Loucy (cell line): Measurements from ENCODE around the gene FBN1.

Source experiments
- H2AFZ ChIP-seq: fragments of 200-600 bp; sonication (generic); 2 replicates; pipeline ENCODE4 v1.6.0; 2016; ENCODE audit warnings: antibody characterized with exemption, mild to moderate bottlenecking, low read length, moderate library complexity
- H3F3A ChIP-seq: fragments of 200-600 bp; 2 replicates; pipeline ENCODE4 v1.6.0; 2016; ENCODE audit warnings: antibody characterized with exemption, low read depth, mild to moderate bottlenecking
- H3K27me3 ChIP-seq: fragments of 200-600 bp; sonication (generic); 2 replicates; pipeline ENCODE4 v1.6.1; 2014; ENCODE audit warnings: low read length, mild to moderate bottlenecking; ENCODE audit not compliant: insufficient read depth, poor library complexity, severe bottlenecking
- H3K36me3 ChIP-seq: fragments of 200-600 bp; sonication (generic); 2 replicates; pipeline ENCODE4 v1.6.1; 2016; ENCODE audit warnings: low read length; ENCODE audit not compliant: insufficient read depth
- H3K4me1 ChIP-seq: fragments of 200-600 bp; sonication (generic); 2 replicates; pipeline ENCODE4 v1.5.1; 2014; ENCODE audit warnings: low read length, mild to moderate bottlenecking; ENCODE audit not compliant: insufficient read depth, poor library complexity, severe bottlenecking
- H3K4me2 ChIP-seq: fragments of 200-600 bp; sonication (generic); 2 replicates; pipeline ENCODE4 v1.6.0; 2014; ENCODE audit warnings: antibody characterized with exemption, low read length, low read depth, mild to moderate bottlenecking; ENCODE audit not compliant: poor library complexity, severe bottlenecking
- H3K4me3 ChIP-seq: fragments of 200-600 bp; sonication (generic); 2 replicates; pipeline ENCODE4 v1.5.1; 2014; ENCODE audit warnings: low read length, mild to moderate bottlenecking, mixed read lengths; ENCODE audit not compliant: poor library complexity, severe bottlenecking
- H3K79me2 ChIP-seq: fragments of 200-600 bp; sonication (generic); 2 replicates; pipeline ENCODE4 v1.6.1; 2014; ENCODE audit warnings: low read length; ENCODE audit not compliant: insufficient read depth
- H3K9ac ChIP-seq: fragments of 200-600 bp; sonication (generic); 2 replicates; pipeline ENCODE4 v1.6.0; 2014; ENCODE audit warnings: mild to moderate bottlenecking, low read depth, low read length, moderate library complexity; ENCODE audit not compliant: poor library complexity, severe bottlenecking
- H3K9me2 ChIP-seq: fragments of 200-600 bp; sonication (generic); replicated peaks from 2 replicates; pipeline ENCODE4 v1.6.1; 2016; ENCODE audit warnings: low read depth, low read length, mixed read lengths
- H3K9me3 ChIP-seq: fragments of 200-600 bp; sonication (generic); 2 replicates; pipeline ENCODE4 v1.6.1; 2014; ENCODE audit warnings: mild to moderate bottlenecking, antibody characterized with exemption, low read length, low read depth; ENCODE audit not compliant: insufficient read depth
- H4K20me1 ChIP-seq: fragments of 200-600 bp; sonication (generic); 2 replicates; pipeline ENCODE4 v1.6.0; 2014; ENCODE audit warnings: antibody characterized with exemption, low read length, mild to moderate bottlenecking; ENCODE audit not compliant: insufficient read depth, poor library complexity, severe bottlenecking
- EZH2phosphoT487 ChIP-seq: fragments of 200-600 bp; IDR thresholded peaks from 2 replicates; pipeline ENCODE4 v1.6.1; 2018; ENCODE audit warnings: antibody characterized with exemption, mild to moderate bottlenecking, moderate library complexity, borderline replicate concordance
- TF ChIP-seq, protein P1 (sequence below): fragments of 200-600 bp; sonication (generic); conservative IDR thresholded peaks from 2 replicates; pipeline ENCODE4 v1.5.1; 2014; ENCODE audit warnings: mild to moderate bottlenecking, antibody characterized with exemption, low read length

Gene FBN1

DNA sequence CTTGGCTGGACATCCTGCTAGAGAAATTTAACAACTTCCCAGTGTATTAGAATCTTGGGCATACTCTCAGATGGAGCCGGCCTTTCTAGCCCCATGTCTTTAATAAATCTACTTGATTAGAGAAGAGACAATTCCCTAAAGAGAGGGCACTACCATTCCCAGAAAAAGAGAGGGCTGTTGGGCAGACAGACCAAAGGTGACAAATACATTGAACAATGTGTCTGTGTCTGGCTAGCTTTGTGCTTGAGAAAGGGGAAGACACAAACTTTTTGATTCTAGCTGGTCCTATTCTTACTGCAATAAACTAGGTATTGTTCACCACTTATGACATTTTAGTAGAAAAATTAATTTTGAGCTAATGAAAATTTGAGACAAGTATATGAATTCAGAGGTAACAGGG, 256.6 kb downstream of the FBN1 start:
- Histone ChIP-seq H3K79me2 (no peaks in the 10 kb centered on the region), H3K9me3 (no peaks in the 10 kb centered on the region), H4K20me1 (no peaks in the 10 kb centered on the region), H3K9ac (no peak overlapping the region), H3K27me3 (no peaks in the 10 kb centered on the region), H2AFZ (no peak overlapping the region), H3K36me3 (no peaks in the 10 kb centered on the region), H3K4me2 (no peak overlapping the region), H3K4me3 (no peak overlapping the region), H3F3A (no peaks in the 10 kb centered on the region), H3K9me2 (no peaks in the 10 kb centered on the region), H3K4me1 (no peaks in the 10 kb centered on the region)
- no peak for TF ChIP-seq EZH2phosphoT487
- TF ChIP-seq, protein P1, sequence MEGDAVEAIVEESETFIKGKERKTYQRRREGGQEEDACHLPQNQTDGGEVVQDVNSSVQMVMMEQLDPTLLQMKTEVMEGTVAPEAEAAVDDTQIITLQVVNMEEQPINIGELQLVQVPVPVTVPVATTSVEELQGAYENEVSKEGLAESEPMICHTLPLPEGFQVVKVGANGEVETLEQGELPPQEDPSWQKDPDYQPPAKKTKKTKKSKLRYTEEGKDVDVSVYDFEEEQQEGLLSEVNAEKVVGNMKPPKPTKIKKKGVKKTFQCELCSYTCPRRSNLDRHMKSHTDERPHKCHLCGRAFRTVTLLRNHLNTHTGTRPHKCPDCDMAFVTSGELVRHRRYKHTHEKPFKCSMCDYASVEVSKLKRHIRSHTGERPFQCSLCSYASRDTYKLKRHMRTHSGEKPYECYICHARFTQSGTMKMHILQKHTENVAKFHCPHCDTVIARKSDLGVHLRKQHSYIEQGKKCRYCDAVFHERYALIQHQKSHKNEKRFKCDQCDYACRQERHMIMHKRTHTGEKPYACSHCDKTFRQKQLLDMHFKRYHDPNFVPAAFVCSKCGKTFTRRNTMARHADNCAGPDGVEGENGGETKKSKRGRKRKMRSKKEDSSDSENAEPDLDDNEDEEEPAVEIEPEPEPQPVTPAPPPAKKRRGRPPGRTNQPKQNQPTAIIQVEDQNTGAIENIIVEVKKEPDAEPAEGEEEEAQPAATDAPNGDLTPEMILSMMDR, result no peak

DNA sequence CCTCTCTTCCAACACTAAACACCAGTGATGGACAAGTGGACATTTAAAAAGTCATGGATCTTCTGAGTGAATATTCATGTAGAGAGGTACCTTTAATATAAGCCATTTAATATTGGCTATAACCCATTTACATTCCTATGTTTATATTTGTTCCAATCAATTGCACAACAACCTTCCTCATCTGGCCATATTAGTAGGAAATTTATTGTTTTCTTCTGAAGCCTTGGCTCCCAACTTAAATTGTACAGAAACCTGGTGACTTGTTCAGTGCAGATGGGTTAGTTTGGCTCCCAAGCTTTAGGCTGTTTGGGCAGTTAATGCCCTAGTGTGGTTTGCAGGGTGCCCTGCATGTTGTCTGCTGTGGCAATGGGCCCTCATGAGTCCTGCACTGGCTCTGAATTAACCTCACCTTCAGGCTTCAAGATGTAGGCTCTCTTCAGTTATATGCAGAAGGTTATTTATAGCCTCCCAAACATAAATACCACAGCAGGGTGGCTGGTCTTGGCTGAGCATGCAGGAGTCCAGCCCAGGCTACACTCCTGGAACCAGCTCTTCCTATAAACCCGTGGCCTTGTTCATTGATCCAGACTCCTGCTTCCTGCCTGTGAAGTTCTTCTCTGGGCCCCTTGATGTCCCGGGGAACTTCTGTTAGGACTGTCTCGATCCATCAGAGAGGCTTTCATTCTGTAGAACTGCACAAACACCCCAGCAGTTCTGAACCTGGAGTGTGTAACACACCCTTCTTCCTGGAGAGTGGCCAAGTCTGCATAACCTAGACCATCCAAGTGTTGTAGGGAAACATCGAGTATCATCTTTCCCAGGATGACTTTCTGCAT, 257.3 kb downstream of the FBN1 start:
- Histone ChIP-seq H3K9me2 (no peaks in the 10 kb centered on the region), H3K4me1 (no peaks in the 10 kb centered on the region), H3K79me2 (no peaks in the 10 kb centered on the region), H2AFZ (no peak overlapping the region), H3K4me3 (no peak overlapping the region), H3K36me3 (no peaks in the 10 kb centered on the region), H3K9ac (no peak overlapping the region), H4K20me1 (no peaks in the 10 kb centered on the region), H3K4me2 (no peak overlapping the region), H3F3A (no peaks in the 10 kb centered on the region), H3K27me3 (no peaks in the 10 kb centered on the region), H3K9me3 (no peaks in the 10 kb centered on the region)
- TF ChIP-seq, protein P1, result no peak
- TF ChIP-seq EZH2phosphoT487, result no peak

DNA sequence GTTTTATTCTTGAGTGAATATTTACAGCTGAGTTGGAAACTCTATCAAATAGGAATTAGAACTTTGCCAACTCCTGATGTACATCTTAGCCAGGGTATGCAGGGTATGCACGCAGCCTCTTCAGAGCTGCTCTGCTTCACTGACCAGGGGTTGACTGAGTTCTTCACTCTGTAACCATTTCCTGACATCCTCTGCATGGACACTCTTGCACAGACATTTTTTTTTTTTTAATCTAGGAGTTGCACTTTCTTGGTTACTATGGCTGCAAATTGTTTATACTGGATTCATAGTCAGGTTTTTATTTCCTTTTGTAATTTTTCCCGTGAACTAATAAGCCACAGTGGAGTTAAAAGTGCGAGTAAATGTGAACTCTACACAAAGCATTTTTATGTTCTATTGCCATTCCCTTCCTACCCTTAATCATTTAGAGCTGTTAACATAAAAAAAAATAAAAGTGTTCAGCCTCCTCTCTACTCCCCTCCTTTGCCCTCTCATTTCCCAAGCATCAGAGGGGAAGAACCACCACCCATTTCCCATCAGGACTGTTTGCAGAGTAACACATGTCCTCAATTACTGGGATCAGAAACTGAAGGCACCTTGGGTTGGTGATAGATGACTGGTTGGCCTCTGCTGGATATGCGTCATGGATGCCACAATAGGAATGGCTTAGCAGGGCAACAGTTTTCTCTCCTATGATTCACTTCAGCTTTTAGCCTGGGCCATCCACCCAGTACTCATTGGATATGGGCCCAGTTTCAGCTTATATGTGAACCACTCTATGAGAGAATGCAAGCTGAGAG, 260.3 kb downstream of the FBN1 start:
- Histone ChIP-seq H3K9ac (no peak overlapping the region), H3K9me2 (no peaks in the 10 kb centered on the region), H3F3A (no peaks in the 10 kb centered on the region), H3K27me3 (no peaks in the 10 kb centered on the region), H4K20me1 (no peaks in the 10 kb centered on the region), H3K4me2 (no peak overlapping the region), H3K36me3 (no peaks in the 10 kb centered on the region), H3K79me2 (no peaks in the 10 kb centered on the region), H3K9me3 (no peaks in the 10 kb centered on the region), H3K4me3 (no peak overlapping the region), H3K4me1 (peaks cover 5% of the 10 kb centered on the region), H2AFZ (no peak overlapping the region)
- TF ChIP-seq EZH2phosphoT487, result no peak
- TF ChIP-seq, protein P1, result no peak
